Fibroblast of lung (primary cell): ENCODE data around the gene CABLES1. TPM values are rescaled to one million over a fixed set of nuclear protein-coding genes. Genes with fewer than 3 reads are reported as not detected.
A peak's percentile ranks its signal among the peaks of the same experiment; 100 is the strongest.

ENCODE experiments used
- DNase-seq, 2 donors: peaks; one replicate each; pipeline versions ENCODE4 v3.0.0 to v3.0.0-alpha.2; 2010; ENCODE audit warnings: low read depth in 2 of 2
- H2AFZ ChIP-seq: 2 replicates; pipeline ENCODE4 v1.5.1; 2012; ENCODE audit warnings: low read length, control low read depth, inconsistent platforms
- H3K27ac ChIP-seq: 2 replicates; pipeline ENCODE4 v1.5.1; 2011; ENCODE audit warnings: low read length, control low read depth; ENCODE audit not compliant: insufficient read depth
- H3K27me3 ChIP-seq: 2 replicates; pipeline ENCODE4 v1.5.1; 2011; ENCODE audit warnings: mild to moderate bottlenecking, low read length; ENCODE audit not compliant: control insufficient read depth, insufficient read depth
- H3K36me3 ChIP-seq: 2 replicates; pipeline ENCODE4 v1.5.1; 2011; ENCODE audit warnings: low read length; ENCODE audit not compliant: control insufficient read depth, insufficient read depth
- H3K4me1 ChIP-seq: 2 replicates; pipeline ENCODE4 v1.5.1; 2011; ENCODE audit warnings: low read length; ENCODE audit not compliant: control insufficient read depth, insufficient read depth; ENCODE audit errors: extremely low read depth
- H3K4me2 ChIP-seq: 2 replicates; pipeline ENCODE4 v1.5.1; 2011; ENCODE audit warnings: low read length, control low read depth; ENCODE audit not compliant: insufficient read depth; ENCODE audit errors: extremely low read depth
- H3K4me3 ChIP-seq, 4 experiments: fragments of 200-600 bp in 1 of 4; sonication (generic) in 1 of 4; replicated peaks in 1 of 4; 2 replicates each; pipeline ENCODE4 v1.5.1; 2011 to 2016; ENCODE audit warnings: low read length in 4 of 4, low read depth in 3 of 4, mild to moderate bottlenecking in 3 of 4, control low read depth in 2 of 4, inconsistent platforms in 1 of 4, mixed read lengths in 1 of 4; ENCODE audit not compliant: insufficient read depth in 1 of 4; ENCODE audit errors: control extremely low read depth in 1 of 4
- H3K79me2 ChIP-seq: 2 replicates; pipeline ENCODE4 v1.5.1; 2012; ENCODE audit warnings: mild to moderate bottlenecking, low read length, inconsistent platforms; ENCODE audit not compliant: control insufficient read depth, insufficient read depth
- H3K9ac ChIP-seq: 2 replicates; pipeline ENCODE4 v1.5.1; 2011; ENCODE audit warnings: mild to moderate bottlenecking, low read length, control low read depth; ENCODE audit not compliant: insufficient read depth
- H3K9me3 ChIP-seq: 2 replicates; pipeline ENCODE4 v1.5.1; 2012; ENCODE audit warnings: low read depth, low read length; ENCODE audit not compliant: control insufficient read depth, insufficient read depth
- H4K20me1 ChIP-seq: 2 replicates; pipeline ENCODE4 v1.5.1; 2011; ENCODE audit warnings: low read length; ENCODE audit not compliant: control insufficient read depth, insufficient read depth; ENCODE audit errors: extremely low read depth
- CTCF ChIP-seq, 2 donors: IDR thresholded peaks in 1 of 2; conservative IDR thresholded peaks in 1 of 2; 1 replicate in 1 of 2; 2 replicates in 1 of 2; pipeline ENCODE4 v1.5.1; 2011 to 2012; ENCODE audit warnings: low read length in 2 of 2, control low read depth in 1 of 2, inconsistent platforms in 1 of 2, low read depth in 1 of 2, mild to moderate bottlenecking in 1 of 2
- EZH2 ChIP-seq: IDR thresholded peaks from 2 replicates; pipeline ENCODE4 v1.5.1; 2012; ENCODE audit warnings: low read length, control low read depth, mild to moderate bottlenecking; ENCODE audit errors: missing control alignments
- polyA plus RNA-seq, 2 donors: library from polyadenylated mRNA; depleted of rRNA in 1 of 2; stranded (reverse) in 1 of 2; unstranded in 1 of 2; fragments of >200 nt; gene quantifications; 2 replicates each; pipeline ENCODE4 v1.2.1, GENCODE V29; 2011 to 2012; ENCODE audit warnings: missing spikeins in 1 of 2
- total RNA-seq: library from RNA; depleted of rRNA; stranded (reverse); fragments of >200 nt; gene quantifications from 2 replicates; pipeline ENCODE4 v1.2.1, GENCODE V29; 2014

CABLES1 gene
- total and polyA plus RNA-seq, 2 donors (not counting 1 experiment from before 2014, with no cell fraction given), result 5.1 to 11.4 TPM

DNA sequence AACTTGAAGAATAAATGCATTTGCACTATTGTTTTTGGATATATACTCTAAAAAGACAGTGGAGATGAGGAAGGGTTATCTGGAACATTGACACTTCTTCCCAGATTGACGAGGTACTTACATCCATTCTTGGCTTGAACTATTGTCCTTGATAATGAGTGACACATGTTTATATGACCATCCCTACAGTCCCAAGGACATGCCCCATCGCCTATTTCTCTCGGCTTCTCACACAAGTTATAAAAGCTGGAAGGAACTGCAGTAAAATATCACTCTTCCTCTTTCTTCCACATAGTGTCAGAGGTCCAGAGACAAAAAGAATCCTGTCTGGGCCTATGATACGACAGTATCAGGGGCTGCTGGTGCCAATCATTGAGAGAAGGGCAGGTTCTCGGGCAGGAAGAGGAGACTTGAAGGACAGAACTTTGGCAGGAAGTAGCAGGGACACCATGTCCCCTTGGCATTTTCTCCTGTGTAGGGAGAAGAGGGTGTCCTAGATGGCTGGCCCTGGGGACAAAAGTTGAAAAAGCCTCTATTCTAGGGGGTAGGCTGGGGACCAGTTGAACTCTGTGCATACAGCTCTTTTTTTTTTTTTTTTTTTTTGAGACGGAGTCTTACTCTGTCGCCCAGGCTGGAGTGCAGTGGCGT is 5.8 kb upstream of the CABLES1 start:
- Histone ChIP-seq H3K9me3 (no peaks in the 10 kb centered on the region), H3K4me2 (no peak overlapping the region), H3K36me3 (no peaks in the 10 kb centered on the region), H3K9ac (no peak overlapping the region), H4K20me1 (no peaks in the 10 kb centered on the region), H2AFZ (no peak overlapping the region), H3K27ac (no peak overlapping the region), H3K4me1 (no peaks in the 10 kb centered on the region), H3K79me2 (no peaks in the 10 kb centered on the region), H3K4me3 (no peak overlapping the region), H3K27me3 (no peaks in the 10 kb centered on the region)
- no peak for DNase-seq
- TF ChIP-seq EZH2 (no peak), CTCF (conservative IDR thresholded peaks at IDR 0.05 in 1 of 2, IDR thresholded peaks at IDR 0.05 in 1 of 2; ENCODE audit: low read depth in 1 of 2, low read length in 2 of 2) (no peak)

DNA sequence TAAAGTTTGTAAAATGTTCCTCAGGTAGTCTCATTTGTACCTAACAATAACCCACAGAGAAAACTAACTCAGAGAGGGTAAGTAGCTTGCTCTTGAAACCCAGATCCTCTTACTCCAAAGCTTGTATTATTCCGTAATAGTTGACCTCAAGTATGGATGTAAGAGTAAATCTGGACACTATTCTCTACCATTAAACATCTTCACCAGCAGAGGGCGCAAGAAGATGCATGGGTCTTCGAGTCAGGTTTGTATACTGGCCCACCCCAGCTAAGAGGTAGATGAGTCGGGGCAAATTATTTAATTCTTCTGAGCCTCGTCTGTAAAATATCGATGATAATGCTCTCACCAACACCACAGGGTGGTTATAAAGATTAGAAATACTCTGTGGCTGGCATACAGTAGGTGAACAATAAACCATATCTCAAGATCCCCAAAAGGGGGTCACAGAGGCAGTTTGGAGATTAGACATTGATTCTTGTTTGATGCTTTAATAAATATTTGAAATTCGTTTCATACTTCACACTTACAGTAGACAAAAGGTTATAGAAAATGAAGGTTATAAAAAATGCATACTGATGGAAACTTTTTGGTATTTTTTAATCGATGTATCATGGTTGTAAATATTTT is 3.5 kb upstream of the CABLES1 start:
- Histone ChIP-seq H3K4me1 (no peaks in the 10 kb centered on the region), H3K4me2 (no peak overlapping the region), H3K79me2 (no peaks in the 10 kb centered on the region), H3K27ac (no peak overlapping the region), H3K27me3 (peaks cover 5% of the 10 kb centered on the region), H3K9me3 (no peaks in the 10 kb centered on the region), H3K9ac (no peak overlapping the region), H2AFZ (no peak overlapping the region), H4K20me1 (no peaks in the 10 kb centered on the region), H3K36me3 (no peaks in the 10 kb centered on the region), H3K4me3 (no peak overlapping the region)
- TF ChIP-seq EZH2 (no peak), CTCF (conservative IDR thresholded peaks at IDR 0.05 in 1 of 2, IDR thresholded peaks at IDR 0.05 in 1 of 2; ENCODE audit: low read depth in 1 of 2, low read length in 2 of 2) (peak; percentile 66 to 68)
- DNase-seq, result peak; percentile 68 to 88

GRCh38 chr18:23133860-23134779 is 1.2 kb upstream of the CABLES1 start:
- Histone ChIP-seq H3K4me2 (peak overlapping the region; percentile 82), H3K27me3 (peaks cover 9% of the 10 kb centered on the region), H3K36me3 (no peaks in the 10 kb centered on the region), H3K4me1 (no peaks in the 10 kb centered on the region), H4K20me1 (no peaks in the 10 kb centered on the region), H3K27ac (no peak overlapping the region), H2AFZ (no peak overlapping the region), H3K9me3 (no peaks in the 10 kb centered on the region), H3K79me2 (no peaks in the 10 kb centered on the region), H3K4me3 (peak overlapping the region in 2 of 4 experiments; percentile 60 to 77), H3K9ac (no peak overlapping the region)
- TF ChIP-seq EZH2 (no peak), CTCF (conservative IDR thresholded peaks at IDR 0.05 in 1 of 2, IDR thresholded peaks at IDR 0.05 in 1 of 2; ENCODE audit: low read depth in 1 of 2, low read length in 2 of 2) (no peak)
- DNase-seq, result no peak
